CD1c-positive myeloid dendritic cell (primary cell): Measurements from ENCODE around the gene SOS2.

Experiments used
- DNase-seq: peaks from one replicate; pipeline ENCODE4 v3.0.0-alpha.2; 2016; ENCODE audit errors: extremely low spot score

The SOS2 gene

DNA sequence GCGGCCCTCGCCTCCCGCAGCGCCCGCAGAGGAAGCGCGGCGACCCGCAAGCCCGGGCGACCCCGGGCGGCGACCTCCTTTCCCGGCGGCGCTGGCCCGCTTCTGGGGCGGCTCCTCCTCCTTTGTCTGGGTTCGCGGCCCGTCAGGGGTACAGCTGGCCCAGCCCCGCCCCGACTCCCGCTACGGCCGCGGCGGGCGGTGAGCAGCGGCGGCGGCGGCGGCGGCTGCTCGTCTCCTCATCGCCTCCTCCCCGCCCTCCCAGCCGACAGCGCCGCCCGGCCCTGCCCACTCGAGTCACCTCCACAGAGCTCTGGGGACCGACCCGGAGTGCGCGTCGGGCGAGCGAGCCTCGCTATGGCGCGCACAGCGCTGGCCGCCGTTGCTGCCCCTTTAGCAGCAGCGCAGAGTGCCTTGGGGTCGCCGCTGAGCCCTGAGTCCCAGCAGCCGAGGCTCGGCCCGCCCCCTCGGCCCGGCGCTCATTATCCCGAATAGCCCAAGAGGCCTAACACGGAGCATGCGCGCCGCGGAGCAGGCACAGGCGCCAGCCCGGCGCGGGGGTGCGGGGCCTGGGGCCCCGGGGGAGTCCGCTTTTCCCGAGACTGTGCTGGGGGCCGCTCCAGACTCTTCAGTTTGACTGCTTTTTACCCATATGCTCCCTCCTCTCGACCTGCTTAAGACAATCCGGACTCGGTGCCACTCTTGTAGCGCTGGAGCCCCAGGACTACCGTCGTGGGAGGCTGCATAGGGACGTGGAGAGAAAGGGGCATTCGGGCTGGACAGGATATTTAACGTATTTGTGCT, at the start of gene SOS2:
SOS2 (minus strand) TSS at position 104 of the 801 bp plus-strand sequence. CDS start 295 bp downstream, outside the sequence.
- peak; percentile 91 for DNase-seq

DNA sequence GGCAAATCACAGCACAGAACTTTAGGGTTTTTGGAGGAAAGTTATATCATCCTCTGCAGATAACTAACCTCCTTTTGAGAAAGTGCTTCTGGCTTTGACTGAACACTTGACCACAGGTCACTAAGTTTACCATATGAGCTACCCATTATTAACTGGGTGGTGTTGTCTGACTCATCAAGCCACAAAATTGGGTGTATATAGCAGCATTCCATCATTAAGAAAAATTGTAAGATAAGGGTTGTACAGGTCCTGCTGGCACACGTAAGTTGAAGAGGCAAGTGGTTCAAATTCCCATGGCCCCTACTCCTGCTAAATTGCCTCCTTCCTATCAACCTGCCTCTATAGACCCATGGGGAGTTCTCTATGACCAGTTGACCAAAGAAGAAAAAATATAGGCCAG, 41.1 kb upstream of the SOS2 start:
- DNase-seq = no peak

DNA sequence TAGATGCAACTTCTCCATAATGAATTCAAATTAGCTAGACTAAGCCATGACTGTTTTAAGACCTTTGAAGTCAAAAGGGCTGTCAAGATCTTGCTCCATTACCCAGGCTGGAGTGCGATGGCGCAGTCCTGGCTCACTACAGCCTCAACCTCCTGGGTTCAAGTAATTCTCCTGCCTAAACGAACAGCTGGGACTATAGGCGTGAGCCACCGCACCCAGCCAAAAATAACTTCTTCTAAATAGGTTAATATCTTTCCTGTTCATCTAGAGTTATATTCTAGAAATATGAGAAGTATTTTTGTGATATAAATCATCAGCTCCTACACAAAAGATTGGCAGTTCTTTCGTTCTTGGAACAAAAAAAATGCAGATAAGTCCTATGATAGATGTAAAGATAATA, 39.6 kb upstream of the SOS2 start:
- no peak for DNase-seq

GRCh38 chr14:50265029-50265428, 33.7 kb upstream of the SOS2 start:
- DNase-seq = no peak

GRCh38 chr14:50263321-50263720, 31.9 kb upstream of the SOS2 start:
- no peak for DNase-seq

DNA sequence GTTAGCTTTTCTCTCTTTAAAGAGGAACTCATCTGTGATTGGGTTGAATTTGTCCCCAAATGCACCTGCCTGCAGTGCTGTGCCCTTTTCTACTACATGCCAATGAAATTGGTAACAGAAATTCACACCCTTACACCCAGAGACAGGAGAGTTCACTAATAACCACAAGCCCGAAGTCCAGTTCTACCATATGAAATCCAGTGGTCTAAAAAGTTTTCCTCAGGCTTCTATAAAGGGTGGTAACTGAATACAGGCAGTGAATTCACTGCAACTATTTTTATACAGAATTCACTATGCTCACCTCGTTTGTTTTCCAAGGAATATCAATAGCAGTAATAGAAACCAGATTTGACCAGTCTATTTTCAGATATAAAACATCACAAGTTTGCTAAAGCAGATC, 31.5 kb upstream of the SOS2 start:
- no peak for DNase-seq

DNA sequence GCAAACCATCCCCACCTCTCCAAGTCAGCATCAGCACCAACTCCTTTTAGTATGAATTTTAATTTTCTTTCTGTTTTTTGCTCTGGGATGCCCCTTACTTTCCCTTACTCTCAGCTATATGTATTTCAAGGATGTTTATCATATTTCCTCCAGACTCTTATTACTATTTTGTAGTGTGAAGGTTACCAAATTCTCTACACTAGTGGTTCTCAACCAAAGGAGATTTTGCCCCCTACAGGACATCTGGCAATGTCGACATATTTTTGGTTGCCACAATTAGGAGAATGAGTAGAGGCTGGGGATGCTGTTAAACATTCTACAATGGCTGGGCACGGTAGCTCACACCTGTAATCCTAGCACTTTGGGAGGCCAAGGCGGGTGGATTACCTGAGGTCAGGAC, 29.1 kb upstream of the SOS2 start:
- DNase-seq = peak; percentile 36

GRCh38 chr14:50260072-50260471, 28.7 kb upstream of the SOS2 start:
- DNase-seq = no peak

GRCh38 chr14:50257732-50258131, 26.4 kb upstream of the SOS2 start:
- DNase-seq = no peak

DNA sequence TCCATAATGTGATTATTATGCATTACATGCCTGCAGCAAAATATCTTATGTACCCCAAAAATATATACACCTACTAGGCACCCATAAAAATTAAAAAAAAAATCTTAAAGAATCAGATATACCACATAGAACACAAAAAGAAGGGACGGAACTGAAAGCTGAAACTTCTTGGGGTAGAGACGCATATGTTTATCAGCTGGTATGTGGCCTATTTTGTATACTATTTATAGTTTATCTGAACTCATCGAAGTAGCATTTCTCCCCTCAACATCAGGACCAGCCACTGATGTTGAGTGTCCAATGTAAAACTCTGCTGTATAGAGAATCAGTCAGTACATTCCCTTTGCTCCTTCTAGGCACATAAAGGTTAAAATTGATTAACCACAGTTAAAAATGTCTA, 22.9 kb upstream of the SOS2 start:
- DNase-seq = no peak

GRCh38 chr14:50249136-50249775, 17.9 kb upstream of the SOS2 start:
- DNase-seq = no peak

DNA sequence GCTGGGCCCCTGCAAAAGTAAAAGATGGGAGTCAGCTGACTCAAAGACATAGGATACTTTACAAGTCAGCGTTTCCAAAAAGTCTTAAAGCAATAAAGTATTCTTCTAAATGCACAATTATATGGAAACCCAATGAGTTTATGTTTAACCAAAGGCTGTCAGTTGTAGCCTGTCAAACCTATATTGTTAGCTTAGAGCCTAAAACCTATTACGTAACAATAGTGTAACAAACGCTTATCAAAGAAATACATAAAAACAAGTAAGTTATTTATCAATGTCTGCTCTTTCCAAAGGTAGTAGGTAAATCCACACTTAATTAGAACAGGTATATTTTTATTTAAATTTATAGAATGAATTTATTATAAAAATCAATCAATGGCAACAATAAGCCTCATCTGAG, 15.9 kb upstream of the SOS2 start:
- DNase-seq = no peak

- no peak for DNase-seq
Observed at GRCh38 chr14:50242566-50243310, 11.4 kb upstream of the SOS2 start.

GRCh38 chr14:50242096-50242495, 10.7 kb upstream of the SOS2 start:
- DNase-seq = no peak

- peak; percentile 22 for DNase-seq
Observed at GRCh38 chr14:50237427-50237826, 6.0 kb upstream of the SOS2 start.

DNA sequence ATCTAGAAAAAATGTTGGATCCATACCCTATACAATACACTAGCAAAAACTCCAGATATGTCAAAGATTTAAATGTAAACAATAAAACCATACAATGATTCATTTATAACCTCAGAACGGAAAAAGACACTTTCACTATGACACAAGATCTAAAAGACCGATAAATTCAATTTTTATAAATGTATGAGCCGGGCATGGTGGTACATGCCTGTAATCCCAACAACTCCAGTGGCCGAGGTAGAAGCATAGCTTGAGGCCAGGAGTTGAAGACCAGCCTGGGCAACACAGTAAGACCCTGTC, 2.5 kb upstream of the SOS2 start:
- no peak for DNase-seq

DNA sequence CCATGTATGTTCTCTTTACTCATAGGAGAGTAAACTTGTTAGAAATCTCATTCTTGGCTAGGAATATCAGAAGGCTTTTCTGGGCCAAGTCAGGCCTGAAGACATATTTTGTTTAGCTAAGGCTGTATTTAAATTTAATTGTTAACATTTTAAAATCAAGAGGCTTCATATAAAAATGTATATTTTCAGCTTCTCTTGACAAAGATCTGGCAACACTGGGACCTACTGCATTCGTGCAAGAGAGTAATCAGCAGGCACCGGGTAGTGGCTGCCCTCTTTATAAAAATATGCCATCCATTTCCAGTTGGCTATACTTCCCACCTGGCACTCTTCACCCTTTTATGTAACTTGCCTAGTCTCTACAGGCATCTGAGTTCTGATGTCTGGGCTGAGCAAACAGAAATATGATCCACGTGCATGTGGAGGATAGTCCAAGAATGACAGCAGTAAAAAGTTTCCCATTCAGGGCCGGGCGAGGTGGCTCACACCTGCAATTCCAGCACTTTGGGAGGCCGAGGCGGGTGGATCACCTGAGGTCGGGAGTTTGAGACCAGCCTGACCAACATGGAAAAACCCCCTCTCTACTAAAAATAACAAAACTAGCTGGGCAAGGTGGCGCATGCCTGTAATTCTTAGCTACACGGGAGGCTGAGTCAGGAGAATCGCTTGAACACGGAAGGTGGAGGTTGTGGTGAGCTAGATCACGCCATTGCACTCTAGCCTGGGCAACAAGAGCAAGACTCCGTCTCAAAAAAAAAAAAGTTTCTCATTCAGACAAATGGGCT, 2.0 kb upstream of the SOS2 start:
- no peak for DNase-seq

- DNase-seq = no peak
Observed at GRCh38 chr14:50232276-50232642, 881 bp upstream of the SOS2 start.

- peak; percentile 72 for DNase-seq
Observed at GRCh38 chr14:50230701-50231474, 490 bp downstream of the SOS2 start.

DNA sequence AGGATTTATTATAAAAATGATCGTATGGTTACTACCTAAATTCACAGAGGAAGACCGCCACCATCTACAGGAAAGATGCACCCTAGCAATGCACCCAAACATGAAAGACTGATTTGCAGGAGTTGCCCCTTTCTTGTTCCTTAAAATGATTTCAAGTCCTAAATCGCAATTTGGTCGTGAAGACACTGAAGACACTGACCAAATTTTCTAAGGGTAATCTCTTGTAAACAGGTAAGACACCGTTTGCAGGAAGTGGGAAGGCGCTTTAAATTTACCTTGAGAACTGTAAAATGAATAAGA, 1.0 kb downstream of the SOS2 start:
- DNase-seq = no peak

GRCh38 chr14:50229681-50230080, 1.7 kb downstream of the SOS2 start:
- no peak for DNase-seq

- no peak for DNase-seq
Observed at GRCh38 chr14:50228313-50228712, 3.1 kb downstream of the SOS2 start.
